Erythroblast (primary cell): ENCODE results near the gene FBXO48.

ENCODE experiments used
- GATA1 ChIP-seq: IDR thresholded peaks from 2 replicates; pipeline ENCODE4 v1.6.1; 2011; ENCODE audit warnings: low read depth, mild to moderate bottlenecking, control low read depth, low read length, moderate library complexity
- POLR2A ChIP-seq: IDR thresholded peaks from 2 replicates; pipeline ENCODE4 v1.6.1; 2011; ENCODE audit warnings: mild to moderate bottlenecking, low read length

DNA sequence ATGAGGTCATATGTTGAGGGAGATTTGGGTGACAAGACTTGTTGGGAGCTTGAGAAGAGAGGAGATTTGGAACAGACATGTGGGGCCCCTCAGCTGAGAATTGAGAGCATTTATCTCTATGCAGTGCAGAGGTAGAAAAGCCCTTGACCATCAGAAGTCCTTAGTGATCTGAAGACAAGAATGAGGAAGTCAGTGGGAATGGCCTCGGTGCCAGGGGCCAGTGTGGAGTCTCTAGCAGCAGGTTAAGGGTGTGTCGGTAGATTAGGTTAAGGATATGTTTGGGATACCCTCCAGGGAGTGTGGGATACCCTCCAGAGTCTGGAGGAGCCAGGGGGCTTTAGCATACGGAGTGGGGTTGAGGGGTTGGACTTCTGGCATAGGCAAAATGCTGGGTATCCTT is 41.6 kb downstream of the FBXO48 start:
- no peak for TF ChIP-seq POLR2A
- TF ChIP-seq GATA1 = no peak
